Gastrocnemius medialis (tissue), 4 donors: ENCODE data around the gene WDR37.

Experiments used
- POLR2A ChIP-seq, 2 donors: fragments of 450-650 bp; IDR thresholded peaks; one replicate each; pipeline ENCODE4 v1.6.1; 2017; ENCODE audit warnings: antibody characterized with exemption in 2 of 2, mild to moderate bottlenecking in 2 of 2, moderate library complexity in 2 of 2
- TF ChIP-seq, protein P1 (sequence below), 5 experiments: fragments of 450-650 bp in 3 of 5; fragments of 200-600 bp in 2 of 5; sonication (generic) in 2 of 5; IDR thresholded peaks in 4 of 5; conservative IDR thresholded peaks in 1 of 5; 1 replicate in 4 of 5; 2 replicates in 1 of 5; pipeline ENCODE4 v1.5.1; 2016 to 2019; ENCODE audit warnings: antibody characterized with exemption in 5 of 5, mild to moderate bottlenecking in 3 of 5, moderate library complexity in 3 of 5

GRCh38 chr10:1085258-1085657 is 29.1 kb downstream of the WDR37 start:
- TF ChIP-seq, protein P1, sequence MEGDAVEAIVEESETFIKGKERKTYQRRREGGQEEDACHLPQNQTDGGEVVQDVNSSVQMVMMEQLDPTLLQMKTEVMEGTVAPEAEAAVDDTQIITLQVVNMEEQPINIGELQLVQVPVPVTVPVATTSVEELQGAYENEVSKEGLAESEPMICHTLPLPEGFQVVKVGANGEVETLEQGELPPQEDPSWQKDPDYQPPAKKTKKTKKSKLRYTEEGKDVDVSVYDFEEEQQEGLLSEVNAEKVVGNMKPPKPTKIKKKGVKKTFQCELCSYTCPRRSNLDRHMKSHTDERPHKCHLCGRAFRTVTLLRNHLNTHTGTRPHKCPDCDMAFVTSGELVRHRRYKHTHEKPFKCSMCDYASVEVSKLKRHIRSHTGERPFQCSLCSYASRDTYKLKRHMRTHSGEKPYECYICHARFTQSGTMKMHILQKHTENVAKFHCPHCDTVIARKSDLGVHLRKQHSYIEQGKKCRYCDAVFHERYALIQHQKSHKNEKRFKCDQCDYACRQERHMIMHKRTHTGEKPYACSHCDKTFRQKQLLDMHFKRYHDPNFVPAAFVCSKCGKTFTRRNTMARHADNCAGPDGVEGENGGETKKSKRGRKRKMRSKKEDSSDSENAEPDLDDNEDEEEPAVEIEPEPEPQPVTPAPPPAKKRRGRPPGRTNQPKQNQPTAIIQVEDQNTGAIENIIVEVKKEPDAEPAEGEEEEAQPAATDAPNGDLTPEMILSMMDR (IDR thresholded peaks at IDR 0.05 in 4 of 5, conservative IDR thresholded peaks at IDR 0.05 in 1 of 5), result no peak
- no peak for TF ChIP-seq POLR2A (IDR thresholded peaks at IDR 0.05)
